HepG2 (cell line): ENCODE data around the gene ZNRD2. TPM values are rescaled to one million over a fixed set of nuclear protein-coding genes. Genes with fewer than 3 reads are reported as not detected.

Experiments
- ATAC-seq: fragments of 200-7000 bp; cut with Tn5 transposase; 3 replicates; pipeline ENCODE4 v1.9.1; 2020; ENCODE audit warnings: mild to moderate bottlenecking, moderate library complexity
- BruUV-seq: library from RNA; stranded (reverse); fragments of 400-500 nt; replicated peaks from 2 replicates; lab custom pipeline; 2021; lab: Mats Ljungman, UMichigan
- CTCF ChIA-PET: fragments of 300-600 bp; formaldehyde crosslinking; extraction: SDS; loops from one replicate; lab custom pipeline; 2021; ENCODE audit warnings: low total read pairs, inconsistent platforms, low intra/inter-chr PET ratio; lab: Yijun Ruan, JAX
- POLR2A ChIA-PET: fragments of 350-600 bp; sonication (Branson Sonifier 250); formaldehyde crosslinking; loops from one replicate; lab custom pipeline; 2020; ENCODE audit warnings: antibody characterized with exemption, inconsistent platforms; lab: Yijun Ruan, JAX
- DNase-seq: peaks from one replicate; pipeline ENCODE4 v3.0.0-alpha.2; 2015; ENCODE audit warnings: low spot score
- FAIRE-seq: peaks from 3 replicates; lab custom pipeline; 2011; peaks lifted over from hg19 to GRCh38; lab: Jason Lieb, UNC
- H2AFZ ChIP-seq: one replicate; pipeline ENCODE4 v1.6.1; 2011; ENCODE audit warnings: low read length, inconsistent platforms
- H3K27ac ChIP-seq: fragments of 300-600 bp; 3 replicates; pipeline ENCODE4 v1.8.0; 2011; ENCODE audit warnings: mixed run types, mild to moderate bottlenecking, mixed read lengths, low read length, inconsistent platforms; ENCODE audit not compliant: insufficient read depth; ENCODE audit errors: extremely low read length
- H3K27me3 ChIP-seq, 2 experiments: fragments of 200-600 bp in 1 of 2; 2 replicates in 1 of 2; 3 replicates in 1 of 2; pipeline versions ENCODE4 v1.6.0 to v1.8.0; 2011; ENCODE audit warnings: low read length in 2 of 2, mild to moderate bottlenecking in 2 of 2, moderate library complexity in 2 of 2, inconsistent platforms in 1 of 2; ENCODE audit not compliant: insufficient read depth in 2 of 2, control insufficient read depth in 1 of 2
- H3K36me3 ChIP-seq, 2 experiments: fragments of 200-600 bp in 1 of 2; replicated peaks in 1 of 2; 2 replicates in 1 of 2; 3 replicates in 1 of 2; pipeline versions ENCODE4 v1.5.1 to v1.8.0; 2011; ENCODE audit warnings: low read length in 2 of 2, inconsistent platforms in 1 of 2; ENCODE audit not compliant: insufficient read depth in 2 of 2, control insufficient read depth in 1 of 2
- H3K4me1 ChIP-seq: 2 replicates; pipeline ENCODE4 v1.5.1; 2012; ENCODE audit warnings: low read length, inconsistent platforms; ENCODE audit not compliant: insufficient read depth
- H3K4me2 ChIP-seq: 2 replicates; pipeline ENCODE4 v1.6.0; 2011; ENCODE audit warnings: low read depth, low read length, inconsistent platforms
- H3K4me3 ChIP-seq, 3 experiments: fragments of 200-600 bp in 1 of 3; sonication (generic), shearing (Covaris generic) in 1 of 3; replicated peaks in 1 of 3; 2 replicates each; pipeline ENCODE4 v1.5.1; 2011 to 2016; ENCODE audit warnings: low read length in 3 of 3, inconsistent platforms in 2 of 3, low read depth in 2 of 3, mild to moderate bottlenecking in 2 of 3, control low read depth in 1 of 3, mixed read lengths in 1 of 3; ENCODE audit not compliant: insufficient read depth in 1 of 3
- H3K79me2 ChIP-seq: one replicate; pipeline ENCODE4 v1.6.1; 2011; ENCODE audit warnings: low read length, inconsistent platforms; ENCODE audit not compliant: insufficient read depth
- H3K9ac ChIP-seq: 2 replicates; pipeline ENCODE4 v1.6.0; 2011; ENCODE audit warnings: mild to moderate bottlenecking, low read depth, low read length, inconsistent platforms; ENCODE audit not compliant: insufficient read depth
- H3K9me3 ChIP-seq: 2 replicates; pipeline ENCODE4 v1.5.1; 2012; ENCODE audit warnings: mild to moderate bottlenecking, low read length
- H4K20me1 ChIP-seq: 2 replicates; pipeline ENCODE4 v1.6.0; 2011; ENCODE audit warnings: inconsistent platforms, mild to moderate bottlenecking, low read length, moderate library complexity; ENCODE audit not compliant: insufficient read depth
- CBFB ChIP-seq: sonication (generic); formaldehyde crosslinking; IDR thresholded peaks from 2 replicates; pipeline ENCODE4 v1.4.0; 2020; ENCODE audit warnings: missing genetic modification reagents
- EEA1 ChIP-seq: sonication (generic); formaldehyde crosslinking; IDR thresholded peaks from 2 replicates; pipeline ENCODE4 v1.5.1; 2020; ENCODE audit warnings: mild to moderate bottlenecking, missing genetic modification reagents, borderline replicate concordance
- GRHL1 ChIP-seq: sonication (generic); formaldehyde crosslinking; conservative IDR thresholded peaks from 2 replicates; pipeline ENCODE4 v1.8.0; 2022; ENCODE audit warnings: missing genetic modification reagents
- HDAC2 ChIP-seq: sonication (generic); formaldehyde crosslinking; IDR thresholded peaks from 2 replicates; pipeline ENCODE4 v1.4.0; 2020; ENCODE audit warnings: missing genetic modification reagents
- HNRNPL ChIP-seq: fragments of 200-400 bp; formaldehyde crosslinking; IDR thresholded peaks from 2 replicates; pipeline ENCODE4 v1.6.1; 2017; ENCODE audit warnings: mild to moderate bottlenecking, low read depth, low read length
- NFYC ChIP-seq: IDR thresholded peaks from 2 replicates; pipeline ENCODE4 v1.6.1; 2016; ENCODE audit warnings: missing genetic modification reagents, missing compliant biosample characterization
- NR3C1 ChIP-seq: sonication (generic); formaldehyde crosslinking; IDR thresholded peaks from 2 replicates; pipeline ENCODE4 v1.4.0; 2020; ENCODE audit warnings: missing genetic modification reagents
- RELA ChIP-seq: sonication (generic); formaldehyde crosslinking; IDR thresholded peaks from 2 replicates; pipeline ENCODE4 v1.4.0; 2020; ENCODE audit warnings: missing genetic modification reagents
- TRIM22 ChIP-seq: fragments of 450-650 bp; IDR thresholded peaks from 2 replicates; pipeline ENCODE4 v1.6.1; 2017
- ZBTB49 ChIP-seq: sonication (generic); formaldehyde crosslinking; IDR thresholded peaks from 2 replicates; pipeline ENCODE4 v1.4.0; 2020; ENCODE audit warnings: missing genetic modification reagents, borderline replicate concordance
- ZFP36 ChIP-seq: fragments of 150-350 bp; IDR thresholded peaks from 2 replicates; pipeline ENCODE4 v1.6.1; 2018; ENCODE audit warnings: borderline replicate concordance, low read length, low read depth; ENCODE audit not compliant: partially characterized antibody
- ZNF263 ChIP-seq: sonication (generic); formaldehyde crosslinking; IDR thresholded peaks from 2 replicates; pipeline ENCODE4 v1.4.0; 2020; ENCODE audit warnings: missing genetic modification reagents
- ZNF280D ChIP-seq: sonication (generic); formaldehyde crosslinking; IDR thresholded peaks from 2 replicates; pipeline ENCODE4 v1.5.1; 2020; ENCODE audit warnings: mild to moderate bottlenecking, missing genetic modification reagents
- ZNF772 ChIP-seq: sonication (generic); formaldehyde crosslinking; IDR thresholded peaks from 2 replicates; pipeline ENCODE4 v1.5.0; 2020; ENCODE audit warnings: mild to moderate bottlenecking, missing genetic modification reagents
- ZNF790 ChIP-seq: sonication (generic); formaldehyde crosslinking; IDR thresholded peaks from 2 replicates; pipeline ENCODE4 v1.8.0; 2022; ENCODE audit warnings: missing genetic modification reagents, mild to moderate bottlenecking, borderline replicate concordance
- WGBS: methylation state at CpG from one replicate; pipeline ENCODE4 v1.1.6; 2017; ENCODE audit warnings: low lambda C conversion rate; 5-methylcytosine and 5-hydroxymethylcytosine counted together
- in situ Hi-C: cut with HindIII; loops from 2 replicates; pipeline ENCODE4 v1.10.0; 2017; ENCODE audit warnings: low pct_unique_long_range_greater_than_20kb; ENCODE audit not compliant: extremely low pct_ligation_motif_present
- intact Hi-C: fragments of 100-400 bp; cut with micrococcal nuclease; formaldehyde crosslinking; loops from one replicate; pipeline ENCODE4 v1.10.0; 2022; ENCODE audit not compliant: unreplicated experiment
- polyA plus RNA-seq, 8 experiments: library from polyadenylated mRNA; depleted of rRNA in 3 of 8; stranded (reverse) in 7 of 8; unstranded in 1 of 8; fragments of >200 nt; fragmentation: Illumina TruSeq in 4 of 8; extraction: Trizol in 4 of 8; gene quantifications; 2 replicates each; pipeline versions ENCODE4 v1.2.1 to v1.2.3, GENCODE V29; 2011 to 2016; ENCODE audit warnings: low read depth in 4 of 8, missing spikeins in 1 of 8, mixed read lengths in 1 of 8; ENCODE audit not compliant: insufficient read depth in 1 of 8
- total RNA-seq, 5 experiments: library from RNA; depleted of rRNA; stranded (reverse); fragments of >200 nt; fragmentation: Illumina TruSeq; extraction: Trizol; gene quantifications; 2 replicates each; pipeline ENCODE4 v1.2.3, GENCODE V29; 2016; ENCODE audit warnings: low read depth in 1 of 5

ZNRD2 gene
- total and polyA plus RNA-seq, 2 of the 13 experiments (the other 11 are each of a cell fraction or from before 2014, with no cell fraction given): 29.2 to 34.0 TPM

- ChIA-PET CTCF (no interaction called here), POLR2A (interaction anchor here (0.6 to 1.3 kb wide), 9 partner anchors 14 to 137 kb away, joined by 3 to 14 read pairs (median 6); partner anchors contain the start of genes PCNX3, SCYL1 and ZNRD2)
- FAIRE-seq: no peak
- Histone ChIP-seq H3K36me3 (no peaks in the 10 kb centered on the region; a peak in 1 of 5 replicates), H4K20me1 (peaks cover 7% of the 10 kb centered on the region; the same call in 1 of the 2 replicates), H3K27ac (peak overlapping the region; percentile 94), H3K9me3 (no peaks in the 10 kb centered on the region), H2AFZ (no peak overlapping the region), H3K4me1 (peaks cover 74% of the 10 kb centered on the region), H3K9ac (peak overlapping the region; percentile 89), H3K27me3 (no peaks in the 10 kb centered on the region), H3K4me2 (peak overlapping the region; percentile 94), H3K79me2 (peaks cover 8% of the 10 kb centered on the region), H3K4me3 (peak overlapping the region; percentile 74 to 89 (median 87))
- in situ Hi-C loops (loop anchor here (10.0 kb wide), 1 partner anchor 298 kb away; the partner anchor contains the start of gene CFL1), intact Hi-C loops (no loop called here)
- ATAC-seq: peak; percentile 1; the same call in 1 of the 3 replicates
- BruUV-seq: TSS peak; percentile 53
- 58% methylated on average over 12 of the region's 12 CpGs for WGBS
- DNase-seq: no peak
- TF ChIP-seq ZNF790 (no peak), EEA1 (CRISPR knock-in tag) (no peak), CBFB (CRISPR knock-in tag) (no peak), RELA (CRISPR knock-in tag) (no peak), HNRNPL (no peak), ZBTB49 (CRISPR knock-in tag) (no peak), ZNF280D (CRISPR knock-in tag) (0 out of 2 replicates have a peak, but pooled peaks have one; percentile 4), GRHL1 (CRISPR knock-in tag) (no peak), NR3C1 (CRISPR knock-in tag) (no peak), HDAC2 (CRISPR knock-in tag) (no peak), ZNF772 (CRISPR knock-in tag) (0 out of 2 replicates have a peak, but pooled peaks have one; percentile 3), NFYC (CRISPR knock-in tag) (no peak), TRIM22 (no peak), ZNF263 (CRISPR knock-in tag) (no peak), ZFP36 (no peak)
These were observed 13.6 kb upstream of the ZNRD2 start for GRCh38 chr11:65556470-65557279.
